CD14-positive monocyte (primary cell): ENCODE measurements around the gene SF1. TPM values are rescaled to one million over a fixed set of nuclear protein-coding genes. Genes with fewer than 3 reads are reported as not detected.

ENCODE experiments used
- DNase-seq, 3 donors: peaks; one replicate each; pipeline ENCODE4 v3.0.0-alpha.2; 2011 to 2022
- H2AFZ ChIP-seq: 2 replicates; pipeline ENCODE4 v1.6.0; 2012; ENCODE audit warnings: mild to moderate bottlenecking, low read depth, low read length, inconsistent platforms; ENCODE audit not compliant: insufficient read depth, poor library complexity, severe bottlenecking
- H3K27ac ChIP-seq, 2 donors: 1 replicate in 1 of 2; 2 replicates in 1 of 2; pipeline ENCODE4 v1.5.1; 2012 to 2013; ENCODE audit warnings: low read length in 2 of 2, control low read depth in 1 of 2, inconsistent platforms in 1 of 2, low read depth in 1 of 2, mild to moderate bottlenecking in 1 of 2
- H3K27me3 ChIP-seq, 2 donors: one replicate each; pipeline versions ENCODE4 v1.6.0 to v1.6.1; 2011 to 2013; ENCODE audit warnings: low read length in 2 of 2; ENCODE audit not compliant: control insufficient read depth in 2 of 2, insufficient read depth in 2 of 2
- H3K36me3 ChIP-seq, 2 donors: replicated peaks in 1 of 2; 1 replicate in 1 of 2; 2 replicates in 1 of 2; pipeline versions ENCODE4 v1.5.1 to v1.6.1; 2012 to 2013; ENCODE audit warnings: low read length in 2 of 2, control low read depth in 1 of 2, inconsistent platforms in 1 of 2, mild to moderate bottlenecking in 1 of 2; ENCODE audit not compliant: insufficient read depth in 2 of 2, control insufficient read depth in 1 of 2
- H3K4me1 ChIP-seq, 2 donors: 1 replicate in 1 of 2; 2 replicates in 1 of 2; pipeline versions ENCODE4 v1.5.1 to v1.6.1; 2012 to 2013; ENCODE audit warnings: low read length in 2 of 2, control low read depth in 1 of 2, inconsistent platforms in 1 of 2, mild to moderate bottlenecking in 1 of 2, moderate library complexity in 1 of 2; ENCODE audit not compliant: insufficient read depth in 2 of 2, control insufficient read depth in 1 of 2
- H3K4me2 ChIP-seq: replicated peaks from 2 replicates; pipeline ENCODE3; 2012; ENCODE audit warnings: low read length, moderate library complexity, mild to moderate bottlenecking; ENCODE audit not compliant: poor library complexity, severe bottlenecking; ENCODE audit errors: extremely low read depth
- H3K4me3 ChIP-seq, 3 experiments: fragments of 200-600 bp in 1 of 3; sonication (generic) in 1 of 3; replicated peaks in 1 of 3; 1 replicate in 2 of 3; 2 replicates in 1 of 3; pipeline ENCODE4 v1.5.1; 2011 to 2013; ENCODE audit warnings: low read length in 3 of 3, mild to moderate bottlenecking in 3 of 3, control low read depth in 2 of 3, low read depth in 2 of 3, inconsistent platforms in 1 of 3, moderate library complexity in 1 of 3
- H3K79me2 ChIP-seq: 2 replicates; pipeline ENCODE4 v1.6.0; 2012; ENCODE audit warnings: mild to moderate bottlenecking, control low read depth, inconsistent platforms, low read length, moderate library complexity; ENCODE audit not compliant: insufficient read depth
- H3K9ac ChIP-seq: 2 replicates; pipeline ENCODE4 v1.6.0; 2017; ENCODE audit warnings: low read length, mild to moderate bottlenecking; ENCODE audit not compliant: insufficient read depth, poor library complexity, severe bottlenecking
- H3K9me3 ChIP-seq, 2 donors: replicated peaks in 1 of 2; 1 replicate in 1 of 2; 2 replicates in 1 of 2; pipeline versions ENCODE4 v1.5.1 to v1.6.1; 2012 to 2013; ENCODE audit warnings: low read length in 2 of 2, control low read depth in 1 of 2; ENCODE audit not compliant: control insufficient read depth in 1 of 2, insufficient read depth in 1 of 2
- H4K20me1 ChIP-seq: 2 replicates; pipeline ENCODE4 v1.6.0; 2012; ENCODE audit warnings: mild to moderate bottlenecking, low read length, control low read depth, moderate library complexity; ENCODE audit not compliant: insufficient read depth
- H3K27ac Mint-ChIP-seq, 7 donors: one replicate each; pipeline ENCODE4 v1.8.0; 2020; ENCODE audit warnings: mild to moderate bottlenecking in 7 of 7, mixed read lengths in 7 of 7, moderate library complexity in 6 of 7, inconsistent platforms in 2 of 7
- H3K27me3 Mint-ChIP-seq, 3 donors: one replicate each; pipeline ENCODE4 v1.8.0; 2021 to 2022; ENCODE audit warnings: low read depth in 3 of 3, mild to moderate bottlenecking in 3 of 3, mixed read lengths in 3 of 3, moderate library complexity in 3 of 3, inconsistent platforms in 1 of 3
- H3K36me3 Mint-ChIP-seq, 2 donors: one replicate each; pipeline ENCODE4 v1.8.0; 2020; ENCODE audit warnings: mixed read lengths in 2 of 2, inconsistent platforms in 1 of 2, mild to moderate bottlenecking in 1 of 2
- H3K4me1 Mint-ChIP-seq: one replicate; pipeline ENCODE4 v1.8.0; 2020; ENCODE audit warnings: mild to moderate bottlenecking, mixed read lengths
- H3K4me3 Mint-ChIP-seq, 2 donors: one replicate each; pipeline ENCODE4 v1.8.0; 2020; ENCODE audit warnings: mild to moderate bottlenecking in 2 of 2, mixed read lengths in 2 of 2, moderate library complexity in 1 of 2
- H3K9me3 Mint-ChIP-seq, 7 donors: one replicate each; pipeline ENCODE4 v1.8.0; 2020 to 2022; ENCODE audit warnings: mixed read lengths in 7 of 7, mild to moderate bottlenecking in 6 of 7, moderate library complexity in 6 of 7, inconsistent platforms in 2 of 7
- WGBS: methylation state at CpG from one replicate; pipeline ENCODE4 v1.1.5; 2013; ENCODE audit warnings: missing lambda C conversion rate; ENCODE audit not compliant: insufficient coverage; 5-methylcytosine and 5-hydroxymethylcytosine counted together
- intact Hi-C, 2 donors: fragments of 100-400 bp; cut with micrococcal nuclease; formaldehyde crosslinking; loops; one replicate each; pipeline versions ENCODE4 v1.15.0 to v1.15.1; 2023
- polyA plus RNA-seq, 3 donors: library from polyadenylated mRNA; depleted of rRNA in 1 of 3; unstranded in 2 of 3; stranded (reverse) in 1 of 3; fragments of 300-500 nt in 2 of 3; fragments of >200 nt in 1 of 3; fragmentation: Illumina TruSeq in 2 of 3; gene quantifications; 1 replicate in 2 of 3; 2 replicates in 1 of 3; pipeline ENCODE4 v1.2.3, GENCODE V29; 2012 to 2021
- TF ChIP-seq, protein P1 (sequence below): fragments of 200-600 bp; IDR thresholded peaks from one replicate; pipeline ENCODE4 v1.8.0; 2022; ENCODE audit warnings: antibody characterized with exemption, mild to moderate bottlenecking

Gene SF1
- polyA plus RNA-seq, 3 donors: 31.6 to 302 (median 47.7) TPM

DNA sequence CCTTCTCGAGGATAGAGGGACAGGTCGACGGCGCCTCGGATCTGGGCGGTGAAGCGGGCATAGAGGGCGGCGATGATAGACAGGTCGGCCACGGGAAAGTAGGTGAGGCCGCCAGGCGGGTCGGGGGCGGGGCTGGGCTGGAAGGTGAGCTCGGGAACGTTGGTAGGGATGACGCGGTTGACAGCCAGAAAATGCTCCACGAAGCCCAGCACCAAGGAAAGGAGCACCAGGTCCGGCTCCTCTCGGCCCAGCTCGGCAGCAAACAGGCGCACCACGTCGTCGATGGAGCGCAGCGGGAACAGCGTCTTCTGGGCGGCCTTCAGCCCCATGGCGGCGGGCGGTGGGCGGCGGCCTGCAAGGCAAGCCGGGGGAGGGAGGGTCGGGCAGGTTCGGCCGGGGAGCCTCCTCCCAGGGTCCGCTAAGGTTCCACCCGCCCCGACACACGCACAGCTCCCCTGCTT lies 31.5 kb upstream of the SF1 start:
- Histone ChIP-seq H3K27me3 (no peaks in the 10 kb centered on the region), H3K4me3 (peak overlapping the region; percentile 61 to 98 (median 79)), H3K4me2 (peak overlapping the region; percentile 89), H3K9me3 (no peaks in the 10 kb centered on the region), H4K20me1 (no peaks in the 10 kb centered on the region), H3K27ac (peak overlapping the region in 1 of 2 donors; percentile 3), H3K79me2 (no peaks in the 10 kb centered on the region), H2AFZ (peak overlapping the region; percentile 82), H3K9ac (peak overlapping the region; percentile 56), H3K36me3 (peaks cover 4 to 29% of the 10 kb centered on the region in 2 donors), H3K4me1 (peaks cover 12 to 19% of the 10 kb centered on the region in 2 donors)
- H3K36me3 Mint-ChIP-seq: peaks cover 20 to 28% of the 10 kb centered on the region in 2 donors
- TF ChIP-seq, protein P1, sequence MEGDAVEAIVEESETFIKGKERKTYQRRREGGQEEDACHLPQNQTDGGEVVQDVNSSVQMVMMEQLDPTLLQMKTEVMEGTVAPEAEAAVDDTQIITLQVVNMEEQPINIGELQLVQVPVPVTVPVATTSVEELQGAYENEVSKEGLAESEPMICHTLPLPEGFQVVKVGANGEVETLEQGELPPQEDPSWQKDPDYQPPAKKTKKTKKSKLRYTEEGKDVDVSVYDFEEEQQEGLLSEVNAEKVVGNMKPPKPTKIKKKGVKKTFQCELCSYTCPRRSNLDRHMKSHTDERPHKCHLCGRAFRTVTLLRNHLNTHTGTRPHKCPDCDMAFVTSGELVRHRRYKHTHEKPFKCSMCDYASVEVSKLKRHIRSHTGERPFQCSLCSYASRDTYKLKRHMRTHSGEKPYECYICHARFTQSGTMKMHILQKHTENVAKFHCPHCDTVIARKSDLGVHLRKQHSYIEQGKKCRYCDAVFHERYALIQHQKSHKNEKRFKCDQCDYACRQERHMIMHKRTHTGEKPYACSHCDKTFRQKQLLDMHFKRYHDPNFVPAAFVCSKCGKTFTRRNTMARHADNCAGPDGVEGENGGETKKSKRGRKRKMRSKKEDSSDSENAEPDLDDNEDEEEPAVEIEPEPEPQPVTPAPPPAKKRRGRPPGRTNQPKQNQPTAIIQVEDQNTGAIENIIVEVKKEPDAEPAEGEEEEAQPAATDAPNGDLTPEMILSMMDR: no peak
- no peak for DNase-seq
- intact Hi-C loops: no loop called here
- H3K4me1 Mint-ChIP-seq: peaks cover 19% of the 10 kb centered on the region
- peak overlapping the region in 2 of 7 donors; percentile 86 to 89 for H3K27ac Mint-ChIP-seq
- H3K9me3 Mint-ChIP-seq: no peaks in the 10 kb centered on the region
- H3K4me3 Mint-ChIP-seq: peak overlapping the region; percentile 94 to 95
- 7% methylated on average over 44 of the region's 44 CpGs for WGBS
- peaks cover 2 to 5% (median 4%) of the 10 kb centered on the region in 3 donors for H3K27me3 Mint-ChIP-seq

DNA sequence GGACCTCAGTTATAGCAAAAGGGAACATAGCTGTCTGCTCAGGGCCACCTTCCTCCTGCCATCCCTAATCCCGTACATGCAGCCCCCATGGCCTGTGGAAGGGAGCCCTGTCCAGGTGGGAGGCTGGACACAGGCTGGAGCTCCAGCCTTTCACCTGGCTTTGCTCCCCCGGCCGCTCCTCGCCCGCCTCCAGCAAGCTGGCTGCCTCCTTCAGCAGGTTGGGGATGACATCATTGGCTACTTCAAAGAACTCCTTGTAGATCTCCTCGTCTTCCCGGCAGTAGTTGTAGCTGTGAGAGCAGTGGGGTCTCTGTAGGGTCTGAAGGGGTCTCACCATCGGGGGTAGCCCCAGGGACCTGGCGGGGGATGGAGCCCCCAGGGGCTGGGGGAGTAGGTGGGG lies 27.1 kb upstream of the SF1 start:
- peaks cover 2 to 4% (median 4%) of the 10 kb centered on the region in 3 donors for H3K27me3 Mint-ChIP-seq
- Histone ChIP-seq H3K9ac (no peak overlapping the region), H3K4me3 (no peak overlapping the region), H3K36me3 (peaks cover 4 to 34% of the 10 kb centered on the region in 2 donors), H3K4me2 (no peak overlapping the region), H3K4me1 (peaks cover 37 to 49% of the 10 kb centered on the region in 2 donors), H2AFZ (no peak overlapping the region), H3K79me2 (peaks cover 6% of the 10 kb centered on the region), H3K9me3 (no peaks in the 10 kb centered on the region), H4K20me1 (no peaks in the 10 kb centered on the region), H3K27me3 (no peaks in the 10 kb centered on the region), H3K27ac (no peak overlapping the region)
- DNase-seq: no peak
- peaks cover 45% of the 10 kb centered on the region for H3K4me1 Mint-ChIP-seq
- intact Hi-C loops: no loop called here
- no peak overlapping the region for H3K4me3 Mint-ChIP-seq
- no peaks in the 10 kb centered on the region for H3K9me3 Mint-ChIP-seq
- H3K27ac Mint-ChIP-seq: no peak overlapping the region
- peaks cover 20 to 28% of the 10 kb centered on the region in 2 donors for H3K36me3 Mint-ChIP-seq
- WGBS: 100% methylated on average over 7 of the region's 9 CpGs
- TF ChIP-seq, protein P1: no peak
